GM12878 (cell line): ENCODE results near the gene MGMT.

Experiments
- BHLHE40 ChIP-seq, 2 experiments: fragments of 450-650 bp in 1 of 2; IDR thresholded peaks; 2 replicates each; pipeline ENCODE4 v1.6.1; 2011 to 2017; ENCODE audit warnings: low read depth in 2 of 2, borderline replicate concordance in 1 of 2, improper control_type of control experiment in 1 of 2, low read length in 1 of 2, mild to moderate bottlenecking in 1 of 2
- CHD2 ChIP-seq: IDR thresholded peaks from 2 replicates; pipeline ENCODE4 v1.6.1; 2011; ENCODE audit warnings: low read depth, low read length, improper control_type of control experiment, borderline replicate concordance
- JUND ChIP-seq: IDR thresholded peaks from 2 replicates; pipeline ENCODE4 v1.6.1; 2012; ENCODE audit warnings: low read depth, mild to moderate bottlenecking, low read length, improper control_type of control experiment, moderate library complexity
- POLR2A ChIP-seq: IDR thresholded peaks from 2 replicates; pipeline ENCODE4 v1.6.1; 2011; ENCODE audit warnings: low read depth, mild to moderate bottlenecking, low read length
- REST ChIP-seq: IDR thresholded peaks from 2 replicates; pipeline ENCODE4 v1.6.1; 2012; ENCODE audit warnings: mild to moderate bottlenecking, low read depth, low read length
- SIN3A ChIP-seq: IDR thresholded peaks from 2 replicates; pipeline ENCODE4 v1.6.1; 2012; ENCODE audit warnings: low read depth, low read length, improper control_type of control experiment
- SRF ChIP-seq, 2 experiments: IDR thresholded peaks; 2 replicates each; pipeline ENCODE4 v1.6.1; 2011; ENCODE audit warnings: low read depth in 2 of 2, low read length in 2 of 2, mild to moderate bottlenecking in 1 of 2, moderate library complexity in 1 of 2
- YY1 ChIP-seq: IDR thresholded peaks from 2 replicates; pipeline ENCODE4 v1.6.1; 2011; ENCODE audit warnings: low read depth, mild to moderate bottlenecking, low read length
- ZBTB33 ChIP-seq: fragments of 450-650 bp; IDR thresholded peaks from 2 replicates; pipeline ENCODE4 v1.6.1; 2017; ENCODE audit warnings: mild to moderate bottlenecking
- TF ChIP-seq, protein P1 (sequence below), 3 experiments: IDR thresholded peaks in 2 of 3; conservative IDR thresholded peaks in 1 of 3; 2 replicates each; pipeline ENCODE4 v1.5.1; 2011; ENCODE audit warnings: low read depth in 3 of 3, low read length in 3 of 3, mild to moderate bottlenecking in 3 of 3, control low read depth in 2 of 3, moderate library complexity in 2 of 3, inconsistent platforms in 1 of 3, mixed read lengths in 1 of 3; ENCODE audit not compliant: control insufficient read depth in 2 of 3, insufficient read depth in 1 of 3; ENCODE audit errors: extremely low read depth in 1 of 3
- TF ChIP-seq, protein P2 (sequence below): IDR thresholded peaks from 2 replicates; pipeline ENCODE4 v1.6.1; 2012; ENCODE audit warnings: low read depth, low read length, improper control_type of control experiment

- TF ChIP-seq, protein P1, sequence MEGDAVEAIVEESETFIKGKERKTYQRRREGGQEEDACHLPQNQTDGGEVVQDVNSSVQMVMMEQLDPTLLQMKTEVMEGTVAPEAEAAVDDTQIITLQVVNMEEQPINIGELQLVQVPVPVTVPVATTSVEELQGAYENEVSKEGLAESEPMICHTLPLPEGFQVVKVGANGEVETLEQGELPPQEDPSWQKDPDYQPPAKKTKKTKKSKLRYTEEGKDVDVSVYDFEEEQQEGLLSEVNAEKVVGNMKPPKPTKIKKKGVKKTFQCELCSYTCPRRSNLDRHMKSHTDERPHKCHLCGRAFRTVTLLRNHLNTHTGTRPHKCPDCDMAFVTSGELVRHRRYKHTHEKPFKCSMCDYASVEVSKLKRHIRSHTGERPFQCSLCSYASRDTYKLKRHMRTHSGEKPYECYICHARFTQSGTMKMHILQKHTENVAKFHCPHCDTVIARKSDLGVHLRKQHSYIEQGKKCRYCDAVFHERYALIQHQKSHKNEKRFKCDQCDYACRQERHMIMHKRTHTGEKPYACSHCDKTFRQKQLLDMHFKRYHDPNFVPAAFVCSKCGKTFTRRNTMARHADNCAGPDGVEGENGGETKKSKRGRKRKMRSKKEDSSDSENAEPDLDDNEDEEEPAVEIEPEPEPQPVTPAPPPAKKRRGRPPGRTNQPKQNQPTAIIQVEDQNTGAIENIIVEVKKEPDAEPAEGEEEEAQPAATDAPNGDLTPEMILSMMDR (IDR thresholded peaks at IDR 0.05 in 2 of 3, conservative IDR thresholded peaks at IDR 0.05 in 1 of 3; ENCODE audit: control insufficient read depth in 2 of 3, extremely low read depth in 1 of 3, insufficient read depth in 1 of 3, low read depth in 3 of 3, low read length in 3 of 3): no peak
- no peak for TF ChIP-seq CHD2
- TF ChIP-seq ZBTB33: no peak
- no peak for TF ChIP-seq BHLHE40 (IDR thresholded peaks at IDR 0.05; ENCODE audit: borderline replicate concordance in 1 of 2, low read depth in 2 of 2, low read length in 1 of 2)
- no peak for TF ChIP-seq SRF (IDR thresholded peaks at IDR 0.05; ENCODE audit: low read depth in 2 of 2, low read length in 2 of 2)
- no peak for TF ChIP-seq REST
- no peak for TF ChIP-seq YY1
- TF ChIP-seq, protein P2, sequence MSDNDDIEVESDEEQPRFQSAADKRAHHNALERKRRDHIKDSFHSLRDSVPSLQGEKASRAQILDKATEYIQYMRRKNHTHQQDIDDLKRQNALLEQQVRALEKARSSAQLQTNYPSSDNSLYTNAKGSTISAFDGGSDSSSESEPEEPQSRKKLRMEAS: no peak
- TF ChIP-seq JUND: no peak
- no peak for TF ChIP-seq POLR2A
- no peak for TF ChIP-seq SIN3A
Observed at GRCh38 chr10:129531969-129532660, 65.1 kb downstream of the MGMT start.
